Astrocyte of the cerebellum (primary cell): ENCODE measurements around the gene HOXB5.

Experiments used
- DNase-seq: peaks from one replicate; pipeline ENCODE4 v3.0.0-alpha.2; 2011; ENCODE audit warnings: low read depth
- H3K4me3 ChIP-seq: 2 replicates; pipeline ENCODE4 v1.5.1; 2011; ENCODE audit warnings: mild to moderate bottlenecking, low read depth, low read length, moderate library complexity
- in situ Hi-C: cut with HindIII; loops from 2 replicates; pipeline ENCODE4 v1.10.0; 2017; ENCODE audit warnings: low sequenced_read_pairs
- TF ChIP-seq, protein P1 (sequence below): IDR thresholded peaks from 2 replicates; pipeline ENCODE4 v1.5.1; 2012; ENCODE audit warnings: low read length, low read depth, moderate library complexity, mild to moderate bottlenecking; ENCODE audit errors: missing control alignments

Gene HOXB5

DNA sequence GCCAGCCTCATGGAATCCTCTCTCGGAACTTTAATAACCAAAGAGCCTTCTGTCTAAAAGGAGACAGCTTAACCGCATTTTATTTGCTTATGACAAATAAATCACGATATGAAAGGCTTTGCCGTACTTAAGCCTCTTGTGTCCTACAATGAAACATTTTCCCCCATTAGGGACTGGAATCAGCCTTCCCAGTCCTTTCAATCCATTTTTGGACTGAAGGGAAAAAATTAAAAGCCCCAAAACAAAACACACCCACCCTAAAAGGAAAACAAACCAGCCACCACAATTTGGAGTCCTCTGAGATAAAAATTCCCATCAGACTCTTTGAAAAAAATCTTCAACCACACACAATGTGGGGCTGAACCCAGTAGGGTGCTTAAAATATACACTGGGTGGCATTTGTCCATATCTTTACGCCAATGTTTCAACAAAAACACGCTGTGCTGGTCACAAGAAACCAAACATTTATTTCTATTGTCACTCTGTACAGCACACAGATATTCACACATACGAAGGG is 18.5 kb downstream of the HOXB5 start:
- no peak for DNase-seq
- peak overlapping the region; percentile 82 for H3K4me3 ChIP-seq
- in situ Hi-C loops, result no loop called here
- TF ChIP-seq, protein P1, sequence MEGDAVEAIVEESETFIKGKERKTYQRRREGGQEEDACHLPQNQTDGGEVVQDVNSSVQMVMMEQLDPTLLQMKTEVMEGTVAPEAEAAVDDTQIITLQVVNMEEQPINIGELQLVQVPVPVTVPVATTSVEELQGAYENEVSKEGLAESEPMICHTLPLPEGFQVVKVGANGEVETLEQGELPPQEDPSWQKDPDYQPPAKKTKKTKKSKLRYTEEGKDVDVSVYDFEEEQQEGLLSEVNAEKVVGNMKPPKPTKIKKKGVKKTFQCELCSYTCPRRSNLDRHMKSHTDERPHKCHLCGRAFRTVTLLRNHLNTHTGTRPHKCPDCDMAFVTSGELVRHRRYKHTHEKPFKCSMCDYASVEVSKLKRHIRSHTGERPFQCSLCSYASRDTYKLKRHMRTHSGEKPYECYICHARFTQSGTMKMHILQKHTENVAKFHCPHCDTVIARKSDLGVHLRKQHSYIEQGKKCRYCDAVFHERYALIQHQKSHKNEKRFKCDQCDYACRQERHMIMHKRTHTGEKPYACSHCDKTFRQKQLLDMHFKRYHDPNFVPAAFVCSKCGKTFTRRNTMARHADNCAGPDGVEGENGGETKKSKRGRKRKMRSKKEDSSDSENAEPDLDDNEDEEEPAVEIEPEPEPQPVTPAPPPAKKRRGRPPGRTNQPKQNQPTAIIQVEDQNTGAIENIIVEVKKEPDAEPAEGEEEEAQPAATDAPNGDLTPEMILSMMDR, result no peak

DNA sequence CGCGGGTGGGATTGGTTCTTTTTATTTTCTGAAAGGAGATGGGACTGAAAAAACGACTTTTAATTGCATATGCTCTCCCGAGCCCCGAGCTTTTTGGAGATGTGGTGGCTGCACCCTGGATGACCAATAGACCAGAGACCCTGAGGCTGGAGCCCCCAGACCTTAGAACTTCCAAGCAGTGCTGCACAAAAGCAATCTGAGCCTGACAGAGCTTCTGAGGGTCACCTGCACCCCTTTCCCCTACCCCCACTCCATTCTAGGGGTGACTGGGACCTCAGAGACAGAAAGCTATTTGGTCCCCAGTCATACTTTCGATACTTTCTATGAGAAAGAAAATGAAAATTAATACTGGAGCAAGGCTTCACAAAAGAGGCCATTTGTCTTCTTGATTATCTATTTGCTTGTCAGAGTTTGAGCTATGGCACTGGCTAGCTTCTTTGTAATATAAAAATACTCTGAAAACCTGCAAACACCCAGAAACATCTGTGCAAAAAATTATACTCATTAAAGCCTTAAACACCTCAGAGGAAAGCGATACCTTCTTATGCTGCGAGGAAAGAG is 19.0 kb downstream of the HOXB5 start:
- peak overlapping the region; percentile 82 for H3K4me3 ChIP-seq
- no peak for DNase-seq
- in situ Hi-C loops, result no loop called here
- TF ChIP-seq, protein P1, result no peak

DNA sequence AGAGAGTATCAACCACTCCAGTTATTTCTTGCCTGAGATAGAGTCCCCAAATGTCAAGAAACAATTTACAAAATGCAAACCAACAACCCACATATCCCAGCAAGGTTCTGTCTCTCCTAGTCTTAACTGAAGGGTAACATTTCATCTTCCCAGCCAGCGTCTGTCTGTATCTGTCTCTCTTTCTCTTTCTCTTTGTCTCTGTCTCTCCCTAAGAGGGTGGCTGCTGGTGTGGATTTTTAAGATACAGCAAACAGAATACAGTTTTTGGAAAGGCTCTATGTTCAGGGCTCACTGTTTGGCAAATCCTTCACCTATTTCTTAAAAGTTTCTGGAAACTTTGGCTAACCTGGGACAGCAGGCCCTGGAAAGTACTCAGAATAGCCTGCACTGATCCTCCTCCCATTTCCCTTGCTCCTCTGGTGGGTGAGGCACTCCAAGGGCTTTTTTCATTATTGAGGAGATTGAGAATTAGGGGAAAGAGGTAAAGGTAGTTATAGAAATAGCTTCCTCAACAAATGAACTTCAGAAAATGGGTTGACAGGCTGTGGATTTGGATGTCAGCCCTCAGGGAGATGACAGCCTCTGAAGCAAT is 21.7 kb downstream of the HOXB5 start:
- TF ChIP-seq, protein P1, result no peak
- DNase-seq, result no peak
- in situ Hi-C loops, result no loop called here
- H3K4me3 ChIP-seq, result peak overlapping the region; percentile 82

DNA sequence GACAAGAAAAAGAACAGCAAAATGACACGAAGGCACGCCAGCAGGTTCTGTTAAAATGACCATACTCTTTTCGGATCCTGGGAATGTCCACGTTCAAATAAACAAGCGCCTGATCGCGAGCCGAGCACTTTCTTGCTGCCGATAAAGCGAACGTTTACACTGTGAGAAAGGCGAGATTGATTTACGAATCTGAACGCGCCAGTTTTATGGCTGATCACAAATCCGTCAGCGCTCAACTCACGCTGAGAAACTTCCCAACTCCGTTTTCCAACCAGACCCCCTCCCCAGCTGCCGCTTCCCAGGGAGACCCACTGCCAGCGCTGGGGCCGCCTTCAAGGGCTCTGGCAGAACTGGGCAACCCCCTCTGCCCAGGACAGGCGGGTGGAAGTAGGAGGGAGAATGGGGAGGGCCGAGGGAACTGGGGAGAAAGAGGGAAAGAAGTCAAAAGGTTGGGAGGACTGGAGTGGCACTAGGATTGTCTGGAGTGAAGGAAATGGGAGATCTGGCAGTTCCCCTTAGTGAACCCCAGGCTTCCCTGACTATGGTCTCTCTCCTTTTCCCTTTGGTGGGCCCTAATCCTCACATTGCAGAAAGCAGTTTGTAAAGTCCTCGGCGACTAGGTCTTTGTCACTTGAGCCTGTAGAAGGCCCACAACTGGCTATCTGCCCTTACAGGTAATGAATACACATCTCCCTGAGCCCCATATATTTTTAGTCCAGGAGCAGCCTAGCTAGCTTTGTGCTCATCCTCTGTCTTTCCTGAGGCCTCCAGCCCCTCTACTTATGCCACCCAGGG is 22.4 kb downstream of the HOXB5 start:
- TF ChIP-seq, protein P1, result no peak
- DNase-seq, result no peak
- H3K4me3 ChIP-seq, result peak overlapping the region; percentile 82
- in situ Hi-C loops, result no loop called here

DNA sequence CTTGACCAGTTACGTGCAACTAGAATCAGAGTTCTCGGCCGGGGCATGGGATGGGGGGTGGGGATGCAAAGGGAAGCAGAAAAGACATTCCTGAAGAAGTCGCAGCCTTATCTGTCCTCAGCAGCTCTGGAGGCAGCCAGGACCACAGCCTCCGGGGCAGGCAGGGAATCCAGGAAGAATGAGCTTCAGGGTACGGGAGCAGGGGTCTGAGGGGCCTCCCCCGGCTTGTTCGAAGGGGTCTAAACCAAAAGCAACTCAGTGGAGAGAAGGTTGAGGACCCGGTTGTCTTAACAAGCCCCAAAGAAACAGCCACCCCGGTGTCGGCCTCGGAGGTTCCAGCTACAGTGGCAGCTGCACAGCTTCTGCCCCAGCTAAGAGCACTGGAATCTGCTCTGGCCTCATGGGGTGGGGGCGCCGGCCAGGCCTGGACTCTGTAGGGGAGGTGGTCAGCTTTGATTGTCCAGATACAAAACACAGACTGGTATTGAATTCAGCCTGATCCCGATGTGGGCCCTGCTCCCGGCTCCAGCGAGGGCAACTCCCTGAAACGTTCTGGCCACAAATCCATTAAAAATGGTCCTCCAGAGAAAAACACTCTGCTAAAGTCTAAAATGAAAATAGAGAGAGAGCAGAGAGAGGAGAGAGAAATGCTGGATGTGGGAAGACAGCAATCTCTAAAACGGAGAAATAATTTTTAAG is 23.1 kb downstream of the HOXB5 start:
- in situ Hi-C loops, result no loop called here
- DNase-seq, result no peak
- TF ChIP-seq, protein P1, result no peak
- H3K4me3 ChIP-seq, result peak overlapping the region; percentile 82

GRCh38 chr17:48569674-48570324 is 23.8 kb downstream of the HOXB5 start:
- H3K4me3 ChIP-seq, result peak overlapping the region; percentile 82
- no peak for DNase-seq
- TF ChIP-seq, protein P1, result peak; percentile 11
- in situ Hi-C loops, result no loop called here
